ENCODE results near the gene CRHR1. TPM values are rescaled to one million over a fixed set of nuclear protein-coding genes. Genes with fewer than 3 reads are reported as not detected.

Gene CRHR1
- total RNA-seq, 1 donor from 2014 or later = not detected

- FAIRE-seq (no peak), DNase-seq (ENCODE audit: low read depth) (peak; percentile 36)
- TF ChIP-seq, protein P1, sequence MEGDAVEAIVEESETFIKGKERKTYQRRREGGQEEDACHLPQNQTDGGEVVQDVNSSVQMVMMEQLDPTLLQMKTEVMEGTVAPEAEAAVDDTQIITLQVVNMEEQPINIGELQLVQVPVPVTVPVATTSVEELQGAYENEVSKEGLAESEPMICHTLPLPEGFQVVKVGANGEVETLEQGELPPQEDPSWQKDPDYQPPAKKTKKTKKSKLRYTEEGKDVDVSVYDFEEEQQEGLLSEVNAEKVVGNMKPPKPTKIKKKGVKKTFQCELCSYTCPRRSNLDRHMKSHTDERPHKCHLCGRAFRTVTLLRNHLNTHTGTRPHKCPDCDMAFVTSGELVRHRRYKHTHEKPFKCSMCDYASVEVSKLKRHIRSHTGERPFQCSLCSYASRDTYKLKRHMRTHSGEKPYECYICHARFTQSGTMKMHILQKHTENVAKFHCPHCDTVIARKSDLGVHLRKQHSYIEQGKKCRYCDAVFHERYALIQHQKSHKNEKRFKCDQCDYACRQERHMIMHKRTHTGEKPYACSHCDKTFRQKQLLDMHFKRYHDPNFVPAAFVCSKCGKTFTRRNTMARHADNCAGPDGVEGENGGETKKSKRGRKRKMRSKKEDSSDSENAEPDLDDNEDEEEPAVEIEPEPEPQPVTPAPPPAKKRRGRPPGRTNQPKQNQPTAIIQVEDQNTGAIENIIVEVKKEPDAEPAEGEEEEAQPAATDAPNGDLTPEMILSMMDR (IDR thresholded peaks at IDR 0.05; ENCODE audit: insufficient read depth, low read length, severe bottlenecking) = no peak
- no peaks in the 10 kb centered on the region for H3K36me3 ChIP-seq (ENCODE audit: control insufficient read depth, insufficient read depth, low read length)
- peaks cover 20% of the 10 kb centered on the region for H3K27me3 ChIP-seq (ENCODE audit: control insufficient read depth, insufficient read depth, low read length)
- no peak overlapping the region for H3K4me3 ChIP-seq (ENCODE audit: low read depth, low read length)
These were observed 7.8 kb downstream of the CRHR1 start for GRCh38 chr17:45791935-45792334.

- DNase-seq (ENCODE audit: low read depth) = no peak
- no peak overlapping the region for H3K4me3 ChIP-seq (ENCODE audit: low read depth, low read length)
- H3K36me3 ChIP-seq (ENCODE audit: control insufficient read depth, insufficient read depth, low read length) = no peaks in the 10 kb centered on the region
- TF ChIP-seq, protein P1 (IDR thresholded peaks at IDR 0.05; ENCODE audit: insufficient read depth, low read length, severe bottlenecking) = no peak
- peaks cover 20% of the 10 kb centered on the region for H3K27me3 ChIP-seq (ENCODE audit: control insufficient read depth, insufficient read depth, low read length)
- FAIRE-seq = no peak
These were observed 8.3 kb downstream of the CRHR1 start for GRCh38 chr17:45792437-45792836.

DNA sequence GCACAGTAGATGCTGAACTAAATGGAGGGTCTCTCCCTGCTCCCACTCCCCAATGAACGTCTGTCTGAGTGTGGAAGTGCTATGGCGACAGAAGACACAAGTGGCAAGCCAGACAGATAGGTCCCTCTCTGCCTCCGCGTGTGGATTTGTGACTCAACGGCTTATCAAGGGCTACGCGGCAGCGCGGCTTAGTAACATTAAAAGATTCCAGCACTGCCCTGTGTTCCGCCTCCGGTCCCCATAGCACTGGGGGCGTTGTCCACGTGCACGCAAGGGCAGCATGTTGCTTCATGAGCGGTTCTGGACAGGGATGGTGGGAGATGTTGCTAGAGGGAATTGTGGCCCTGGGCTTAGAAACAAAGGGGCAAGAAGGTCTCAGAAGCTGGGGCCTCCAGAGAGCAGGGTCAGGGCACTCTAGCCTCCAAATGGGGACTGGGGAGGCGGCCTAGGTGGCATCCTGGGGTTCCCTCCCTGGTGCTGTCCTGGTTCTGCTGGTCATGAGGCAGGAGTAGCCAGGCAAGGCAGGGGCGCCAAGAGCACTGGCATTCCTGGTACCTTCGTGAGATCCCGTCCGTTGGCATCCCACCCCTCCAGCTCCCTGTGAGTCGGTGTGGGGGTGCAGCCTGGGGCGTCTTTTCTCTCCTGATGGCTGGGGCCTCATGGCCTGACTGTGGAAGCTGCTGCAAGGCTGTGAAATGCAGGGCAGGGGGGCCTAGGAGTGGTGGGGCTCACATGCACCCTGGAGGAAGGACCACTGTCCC is 9.1 kb downstream of the CRHR1 start:
- FAIRE-seq = no peak
- Histone ChIP-seq H3K27me3 (ENCODE audit: control insufficient read depth, insufficient read depth, low read length) (peaks cover 18% of the 10 kb centered on the region), H3K4me3 (ENCODE audit: low read depth, low read length) (no peak overlapping the region), H3K36me3 (ENCODE audit: control insufficient read depth, insufficient read depth, low read length) (no peaks in the 10 kb centered on the region)
- TF ChIP-seq, protein P1 (IDR thresholded peaks at IDR 0.05; ENCODE audit: insufficient read depth, low read length, severe bottlenecking) = no peak
- DNase-seq (ENCODE audit: low read depth) = no peak

GRCh38 chr17:45793999-45794540 is 9.9 kb downstream of the CRHR1 start:
- TF ChIP-seq, protein P1 (IDR thresholded peaks at IDR 0.05; ENCODE audit: insufficient read depth, low read length, severe bottlenecking) = no peak
- no peak for DNase-seq (ENCODE audit: low read depth)
- H3K36me3 ChIP-seq (ENCODE audit: control insufficient read depth, insufficient read depth, low read length) = no peaks in the 10 kb centered on the region
- FAIRE-seq = no peak
- H3K4me3 ChIP-seq (ENCODE audit: low read depth, low read length) = no peak overlapping the region
- peaks cover 13% of the 10 kb centered on the region for H3K27me3 ChIP-seq (ENCODE audit: control insufficient read depth, insufficient read depth, low read length)

GRCh38 chr17:45794840-45795239 is 10.7 kb downstream of the CRHR1 start:
- FAIRE-seq (no peak), DNase-seq (ENCODE audit: low read depth) (no peak)
- Histone ChIP-seq H3K27me3 (ENCODE audit: control insufficient read depth, insufficient read depth, low read length) (peaks cover 10% of the 10 kb centered on the region), H3K4me3 (ENCODE audit: low read depth, low read length) (no peak overlapping the region), H3K36me3 (ENCODE audit: control insufficient read depth, insufficient read depth, low read length) (no peaks in the 10 kb centered on the region)
- TF ChIP-seq, protein P1 (IDR thresholded peaks at IDR 0.05; ENCODE audit: insufficient read depth, low read length, severe bottlenecking) = peak; percentile 16

Measured in bronchial epithelial cell (primary cell).